22Rv1 (cell line): Measurements from ENCODE around the gene SSH2.

Source experiments
- H3K27ac ChIP-seq: fragments of 450-650 bp; 2 replicates; pipeline ENCODE4 v1.5.1; 2017
- ZFX ChIP-seq: fragments of 450-650 bp; IDR thresholded peaks from 2 replicates; pipeline ENCODE4 v1.6.1; 2017; ENCODE audit warnings: antibody characterized with exemption, borderline replicate concordance
- TF ChIP-seq, protein P1 (sequence below): fragments of 450-650 bp; IDR thresholded peaks from 2 replicates; pipeline ENCODE4 v1.5.1; 2017; ENCODE audit warnings: mild to moderate bottlenecking

Gene SSH2

DNA sequence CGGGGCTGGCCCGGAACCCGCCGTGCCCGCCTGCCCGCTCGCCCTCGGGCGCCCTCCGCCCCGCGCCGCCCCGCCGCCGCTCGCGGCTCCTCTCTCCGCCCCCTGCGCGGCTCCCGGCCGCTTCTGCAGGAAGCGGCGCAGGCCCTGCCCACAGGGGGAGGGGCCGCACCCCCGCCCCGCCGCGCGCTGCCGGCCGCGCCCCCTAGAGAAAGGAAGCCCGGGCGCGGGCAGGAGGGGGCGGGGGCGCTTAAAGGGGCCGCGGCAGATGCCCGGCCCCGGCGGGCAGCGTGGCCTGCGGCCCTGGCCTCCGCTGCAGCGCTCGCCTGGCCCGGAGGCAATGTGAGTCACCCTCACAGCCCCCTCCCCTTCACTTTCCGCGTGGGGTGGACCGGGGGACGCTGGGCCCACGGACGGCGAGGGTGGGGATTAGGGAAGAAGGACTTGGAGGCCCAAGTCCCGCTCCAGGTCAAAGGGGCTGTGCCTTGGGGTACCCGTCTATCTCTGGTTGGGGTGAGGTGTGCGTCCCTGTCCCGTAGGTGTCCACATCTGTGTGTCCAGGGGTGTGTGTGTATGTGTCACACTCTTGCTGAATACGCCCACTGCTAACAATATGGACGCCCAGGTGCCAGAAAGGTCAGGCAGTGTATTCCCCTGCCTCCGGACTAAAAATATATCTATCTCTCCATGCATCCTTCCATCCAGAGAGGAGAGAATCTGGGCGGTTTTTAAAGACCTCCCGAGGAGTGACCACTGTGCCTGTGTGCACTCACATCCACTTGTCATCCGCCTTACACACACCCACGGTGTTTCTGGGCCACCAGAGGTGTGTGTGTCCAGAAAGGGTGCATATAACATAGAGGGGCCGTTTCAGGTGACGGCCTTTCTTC lies 340.3 kb downstream of the SSH2 start, which contains the start of gene GIT1:
Gene GIT1 (minus strand): TSS at position 125 of the 887 bp plus-strand sequence. CDS start 270 bp downstream, outside the sequence.
- H3K27ac ChIP-seq: peak within 1 kb of the TSS; percentile 98
- TF ChIP-seq ZFX: no peak
- TF ChIP-seq, protein P1, sequence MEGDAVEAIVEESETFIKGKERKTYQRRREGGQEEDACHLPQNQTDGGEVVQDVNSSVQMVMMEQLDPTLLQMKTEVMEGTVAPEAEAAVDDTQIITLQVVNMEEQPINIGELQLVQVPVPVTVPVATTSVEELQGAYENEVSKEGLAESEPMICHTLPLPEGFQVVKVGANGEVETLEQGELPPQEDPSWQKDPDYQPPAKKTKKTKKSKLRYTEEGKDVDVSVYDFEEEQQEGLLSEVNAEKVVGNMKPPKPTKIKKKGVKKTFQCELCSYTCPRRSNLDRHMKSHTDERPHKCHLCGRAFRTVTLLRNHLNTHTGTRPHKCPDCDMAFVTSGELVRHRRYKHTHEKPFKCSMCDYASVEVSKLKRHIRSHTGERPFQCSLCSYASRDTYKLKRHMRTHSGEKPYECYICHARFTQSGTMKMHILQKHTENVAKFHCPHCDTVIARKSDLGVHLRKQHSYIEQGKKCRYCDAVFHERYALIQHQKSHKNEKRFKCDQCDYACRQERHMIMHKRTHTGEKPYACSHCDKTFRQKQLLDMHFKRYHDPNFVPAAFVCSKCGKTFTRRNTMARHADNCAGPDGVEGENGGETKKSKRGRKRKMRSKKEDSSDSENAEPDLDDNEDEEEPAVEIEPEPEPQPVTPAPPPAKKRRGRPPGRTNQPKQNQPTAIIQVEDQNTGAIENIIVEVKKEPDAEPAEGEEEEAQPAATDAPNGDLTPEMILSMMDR: no peak

DNA sequence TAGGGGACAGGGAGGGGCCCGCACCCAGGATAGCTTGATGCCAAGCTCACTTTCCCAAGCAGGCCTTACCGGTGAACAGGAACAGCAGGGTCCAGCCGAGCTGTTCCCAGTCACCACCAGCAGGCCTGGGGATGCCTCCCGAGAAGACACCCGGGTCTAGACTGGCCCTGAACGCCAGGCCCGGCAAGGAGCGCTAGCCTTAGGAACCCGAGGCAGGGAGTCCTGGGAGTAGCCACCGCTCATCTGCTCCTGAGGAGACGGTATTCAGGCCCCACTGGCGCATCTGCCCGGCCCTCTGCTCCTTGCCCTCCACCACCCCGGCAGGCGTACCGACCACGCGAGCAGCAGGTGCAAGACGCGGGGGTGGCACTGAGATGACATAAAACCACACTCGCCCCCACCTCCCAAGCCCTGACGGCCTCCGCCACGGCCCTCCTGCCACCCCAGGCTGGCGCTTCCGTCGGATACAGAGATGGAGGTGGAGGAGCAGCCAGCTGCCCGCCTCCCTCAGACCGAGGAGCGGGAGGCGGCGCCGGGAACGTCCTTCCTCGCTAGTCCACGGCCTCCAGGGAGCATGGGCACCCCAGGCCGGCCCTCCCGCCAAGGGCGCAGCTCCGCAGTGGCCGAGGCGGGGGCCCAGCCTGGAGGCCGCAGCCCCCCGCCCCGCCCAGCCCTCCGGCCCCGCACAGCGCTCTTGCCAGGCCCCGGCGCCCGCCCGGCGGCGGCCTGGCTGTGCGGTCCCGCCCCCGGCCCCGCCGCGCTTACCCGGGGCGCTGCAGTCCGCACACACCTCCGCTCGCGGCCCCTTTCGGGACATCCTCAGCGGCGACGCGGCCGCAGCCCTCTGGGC lies 341.2 kb downstream of the SSH2 start:
- no peak for TF ChIP-seq ZFX
- TF ChIP-seq, protein P1: no peak
- peak overlapping the region; percentile 98 for H3K27ac ChIP-seq

DNA sequence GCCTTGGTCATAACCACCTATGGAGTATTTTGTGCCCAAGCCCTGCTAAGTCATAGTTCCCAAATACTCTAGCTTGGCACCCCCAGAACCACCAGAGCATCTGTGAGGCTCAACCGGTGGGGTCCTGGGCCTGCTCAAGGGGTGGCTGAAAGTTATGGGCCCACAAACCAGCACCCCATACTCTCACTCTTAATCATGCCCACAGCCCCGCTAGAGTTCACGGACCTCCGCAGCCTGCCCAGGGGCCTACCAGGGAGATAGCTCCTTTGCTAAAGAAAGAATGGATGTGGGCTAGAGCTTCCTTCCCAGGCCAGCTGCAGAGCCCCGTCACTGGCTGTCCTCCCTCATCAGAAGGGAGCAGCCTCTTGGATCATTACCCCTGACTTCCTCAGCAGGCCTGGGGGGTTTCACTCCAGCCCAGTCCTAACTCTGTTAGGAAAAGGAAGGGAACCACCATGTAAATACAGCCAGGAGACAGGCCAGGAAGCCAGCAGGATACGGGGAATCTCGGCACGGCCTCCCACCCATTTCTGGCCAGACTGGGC lies 341.9 kb downstream of the SSH2 start:
- TF ChIP-seq ZFX: no peak
- TF ChIP-seq, protein P1: no peak
- peak overlapping the region; percentile 98 for H3K27ac ChIP-seq

DNA sequence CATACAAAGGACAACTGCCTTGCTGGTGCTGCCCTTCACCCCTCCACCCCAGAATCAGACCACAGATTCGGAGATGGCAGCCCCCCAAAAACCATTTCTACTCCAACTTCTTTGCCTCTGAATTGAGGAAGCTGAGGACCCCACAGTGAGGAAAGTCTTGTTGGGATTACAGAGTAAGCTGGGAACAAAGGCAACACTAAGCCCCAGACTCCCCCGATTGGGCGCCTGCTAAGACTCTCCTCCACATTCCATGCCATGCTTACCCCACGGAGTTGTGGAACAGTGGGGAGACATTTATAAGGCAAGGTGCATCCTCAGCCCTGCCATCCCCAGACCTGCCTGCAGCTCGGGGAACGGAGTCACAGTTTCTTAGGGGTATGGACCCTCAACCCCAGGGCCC lies 342.4 kb downstream of the SSH2 start:
- peak overlapping the region; percentile 98; the same call in 1 of the 2 replicates for H3K27ac ChIP-seq
- TF ChIP-seq, protein P1: no peak
- TF ChIP-seq ZFX: no peak

DNA sequence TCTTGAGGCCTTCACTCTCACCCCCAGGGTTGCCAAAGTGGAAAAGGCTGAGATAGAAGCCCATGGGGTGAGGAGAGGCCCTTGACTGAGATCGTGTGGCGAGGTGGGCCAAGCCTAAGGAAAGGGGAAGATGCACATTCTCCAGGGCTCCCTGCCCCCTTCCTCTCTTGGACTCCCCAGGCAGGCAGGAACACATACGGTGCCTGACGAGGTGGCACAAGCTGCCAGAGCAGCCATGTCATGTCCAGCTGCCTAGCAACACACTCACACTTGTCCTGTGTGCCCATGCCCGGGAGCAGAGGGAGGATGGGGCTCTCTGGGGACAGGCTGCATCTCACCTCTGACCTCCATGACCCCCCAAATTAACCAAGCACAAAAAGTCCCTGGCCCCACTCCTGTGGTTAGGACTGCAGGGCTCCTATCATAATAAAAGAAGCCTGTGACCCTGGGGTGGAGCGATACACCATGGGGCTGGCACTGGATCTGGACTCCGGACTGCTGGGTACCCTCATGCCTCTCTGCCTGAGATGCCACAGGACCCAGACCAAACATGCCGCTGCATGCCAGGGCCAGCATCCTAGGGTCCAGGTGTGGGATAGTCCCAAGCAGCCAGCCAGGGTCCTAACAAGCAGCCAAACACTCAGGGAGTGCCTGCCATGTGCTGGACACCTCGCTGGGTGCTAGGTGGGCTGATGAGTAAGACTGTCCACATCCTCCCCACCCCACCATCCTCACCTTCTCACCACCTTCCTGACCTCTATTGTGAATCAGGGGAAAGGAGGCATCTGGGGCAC lies 343.2 kb downstream of the SSH2 start:
- peak overlapping the region; percentile 39 for H3K27ac ChIP-seq
- TF ChIP-seq ZFX: no peak
- TF ChIP-seq, protein P1: no peak

DNA sequence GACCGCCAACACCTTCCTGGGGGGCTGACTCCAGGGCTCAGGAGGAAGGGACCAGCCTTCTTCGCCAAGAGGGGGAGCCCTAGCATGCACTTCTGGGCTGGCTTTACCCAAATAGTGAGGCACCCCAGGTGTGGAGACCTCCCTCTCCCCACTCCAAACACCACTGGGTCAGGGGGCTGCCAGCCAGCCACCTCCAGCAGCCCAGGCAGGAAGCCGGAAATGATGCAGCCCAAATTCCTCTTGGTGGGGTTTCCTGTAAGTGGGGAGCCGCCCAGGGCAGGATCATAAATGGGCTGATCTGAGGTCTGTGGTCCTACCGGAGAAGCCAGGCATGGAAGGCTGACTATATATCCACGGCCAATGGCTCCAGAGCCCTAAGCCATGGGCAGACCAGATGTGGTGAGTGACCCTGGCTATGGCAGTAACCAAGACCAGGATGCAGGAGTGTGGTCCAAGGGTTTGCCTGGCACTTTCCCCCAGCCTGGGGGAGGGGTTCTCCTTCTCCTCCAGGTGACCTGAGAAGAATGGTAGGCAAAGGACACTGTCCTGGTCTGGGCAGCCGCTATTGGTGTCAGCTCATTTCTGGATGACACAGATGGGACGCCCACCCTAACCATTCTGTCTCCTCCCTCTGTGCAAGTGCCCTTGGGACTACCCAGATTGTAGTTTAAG lies 344.8 kb downstream of the SSH2 start:
- no peak for TF ChIP-seq ZFX
- TF ChIP-seq, protein P1: no peak
- no peak overlapping the region for H3K27ac ChIP-seq
